HEK293 (cell line): ENCODE measurements around the gene TLE5.

Experiments
- CTCF ChIA-PET: fragments of 350-600 bp; formaldehyde crosslinking; extraction: SDS; loops from one replicate; lab custom pipeline; 2021; ENCODE audit warnings: antibody characterized with exemption; lab: Yijun Ruan, JAX
- POLR2A ChIA-PET: fragments of 300-600 bp; formaldehyde crosslinking; extraction: SDS; loops from one replicate; lab custom pipeline; 2020; ENCODE audit warnings: antibody characterized with exemption, inconsistent platforms; lab: Yijun Ruan, JAX
- H3K27ac ChIP-seq: fragments of 200-500 bp; sonication (Bioruptor generic); 2 replicates; pipeline ENCODE4 v1.5.1; 2014; ENCODE audit warnings: low read depth, low read length, control low read depth, inconsistent platforms; ENCODE audit errors: extremely low read depth
- H3K36me3 ChIP-seq, 2 experiments: fragments of 200-500 bp in 1 of 2; sonication (Bioruptor generic) in 1 of 2; 1 replicate in 1 of 2; 2 replicates in 1 of 2; pipeline ENCODE4 v1.5.1; 2014 to 2017; ENCODE audit warnings: inconsistent platforms in 2 of 2, low read length in 2 of 2; ENCODE audit not compliant: control insufficient read depth in 2 of 2, insufficient read depth in 1 of 2
- H3K4me1 ChIP-seq: fragments of 200-500 bp; sonication (Bioruptor generic); 2 replicates; pipeline ENCODE4 v1.5.1; 2014; ENCODE audit warnings: mild to moderate bottlenecking, low read length, inconsistent platforms; ENCODE audit not compliant: control insufficient read depth, insufficient read depth
- H3K4me3 ChIP-seq: 2 replicates; pipeline ENCODE4 v1.5.1; 2011; ENCODE audit warnings: low read depth, mild to moderate bottlenecking, control low read depth, low read length, moderate library complexity
- H3K9me3 ChIP-seq: fragments of 200-500 bp; sonication (Bioruptor generic); 2 replicates; pipeline ENCODE4 v1.5.1; 2014; ENCODE audit warnings: low read depth, low read length, inconsistent platforms; ENCODE audit not compliant: control insufficient read depth, insufficient read depth
- AEBP2 ChIP-seq: fragments of 450-650 bp; formaldehyde crosslinking; IDR thresholded peaks from 2 replicates; pipeline ENCODE4 v1.5.1; 2016; ENCODE audit warnings: missing biosample characterization, missing genetic modification characterization, borderline replicate concordance
- BCL11B ChIP-seq: fragments of 450-650 bp; formaldehyde crosslinking; IDR thresholded peaks from 2 replicates; pipeline ENCODE4 v1.5.1; 2016; ENCODE audit warnings: low read depth, missing biosample characterization, missing genetic modification characterization
- CTCF ChIP-seq: fragments of 450-650 bp; formaldehyde crosslinking; IDR thresholded peaks from 2 replicates; pipeline ENCODE4 v1.5.1; 2016; ENCODE audit warnings: missing biosample characterization, missing genetic modification characterization
- GFI1B ChIP-seq: fragments of 450-650 bp; formaldehyde crosslinking; IDR thresholded peaks from 2 replicates; pipeline ENCODE4 v1.5.1; 2016; ENCODE audit warnings: missing biosample characterization, missing genetic modification characterization
- GLI2 ChIP-seq: fragments of 450-650 bp; formaldehyde crosslinking; IDR thresholded peaks from 2 replicates; pipeline ENCODE4; 2017; ENCODE audit warnings: missing biosample characterization, missing genetic modification characterization, low read depth, borderline replicate concordance
- HOXC10 ChIP-seq: sonication (generic); formaldehyde crosslinking; IDR thresholded peaks from 2 replicates; pipeline ENCODE4 v1.8.1; 2023; ENCODE audit warnings: mild to moderate bottlenecking, missing genetic modification reagents
- KLF16 ChIP-seq: fragments of 450-650 bp; formaldehyde crosslinking; IDR thresholded peaks from 2 replicates; pipeline ENCODE4 v1.5.1; 2017; ENCODE audit warnings: missing biosample characterization, missing genetic modification characterization
- KLF8 ChIP-seq: fragments of 450-650 bp; formaldehyde crosslinking; IDR thresholded peaks from 2 replicates; pipeline ENCODE4 v1.5.1; 2016; ENCODE audit warnings: missing biosample characterization, missing genetic modification characterization
- MZF1 ChIP-seq: fragments of 450-650 bp; formaldehyde crosslinking; IDR thresholded peaks from 2 replicates; pipeline ENCODE4 v1.5.1; 2017; ENCODE audit warnings: missing biosample characterization, missing genetic modification characterization, borderline replicate concordance
- OSR2 ChIP-seq: fragments of 450-650 bp; formaldehyde crosslinking; IDR thresholded peaks from 2 replicates; pipeline ENCODE4 v1.5.1; 2016; ENCODE audit warnings: missing biosample characterization, missing genetic modification characterization
- OVOL3 ChIP-seq: fragments of 450-650 bp; formaldehyde crosslinking; IDR thresholded peaks from 2 replicates; pipeline ENCODE4 v1.5.1; 2016; ENCODE audit warnings: missing biosample characterization, missing genetic modification characterization
- SETDB1 ChIP-seq: IDR thresholded peaks from one replicate; pipeline ENCODE4 v1.6.1; 2017; ENCODE audit warnings: mild to moderate bottlenecking, low read length, moderate library complexity, mixed read lengths; ENCODE audit not compliant: insufficient read length
- TRIM28 ChIP-seq: IDR thresholded peaks from 2 replicates; pipeline ENCODE4 v1.6.1; 2011; ENCODE audit warnings: low read length, control low read depth, borderline replicate concordance
- WT1 ChIP-seq: fragments of 450-650 bp; formaldehyde crosslinking; IDR thresholded peaks from 2 replicates; pipeline ENCODE4 v1.5.1; 2016; ENCODE audit warnings: missing biosample characterization, missing genetic modification characterization
- ZBTB26 ChIP-seq: fragments of 450-650 bp; formaldehyde crosslinking; optimal IDR thresholded peaks from 2 replicates; pipeline ENCODE3; 2016; ENCODE audit warnings: missing biosample characterization, mild to moderate bottlenecking, missing genetic modification characterization
- ZFP41 ChIP-seq: fragments of 450-650 bp; formaldehyde crosslinking; IDR thresholded peaks from 2 replicates; pipeline ENCODE4 v1.5.1; 2016; ENCODE audit warnings: missing biosample characterization, missing genetic modification characterization, borderline replicate concordance
- ZNF121 ChIP-seq: fragments of 450-650 bp; formaldehyde crosslinking; IDR thresholded peaks from 2 replicates; pipeline ENCODE4 v1.5.1; 2016; ENCODE audit warnings: missing biosample characterization, missing genetic modification characterization
- ZNF2 ChIP-seq: fragments of 450-650 bp; formaldehyde crosslinking; IDR thresholded peaks from 2 replicates; pipeline ENCODE4 v1.5.1; 2016; ENCODE audit warnings: missing biosample characterization, missing genetic modification characterization
- ZNF274 ChIP-seq, 2 experiments: fragments of 200-500 bp in 1 of 2; fragments of 450-650 bp in 1 of 2; sonication (Bioruptor generic) in 1 of 2; formaldehyde crosslinking in 1 of 2; IDR thresholded peaks; 2 replicates each; pipeline versions ENCODE4 v1.5.1 to v1.6.1; 2014 to 2016; ENCODE audit warnings: borderline replicate concordance in 1 of 2, inconsistent platforms in 1 of 2, low read length in 1 of 2, missing biosample characterization in 1 of 2, missing genetic modification characterization in 1 of 2
- ZNF362 ChIP-seq: fragments of 450-650 bp; formaldehyde crosslinking; IDR thresholded peaks from 2 replicates; pipeline ENCODE4 v1.5.1; 2016; ENCODE audit warnings: missing biosample characterization, missing genetic modification characterization
- ZNF366 ChIP-seq: fragments of 450-650 bp; formaldehyde crosslinking; conservative IDR thresholded peaks from 2 replicates; pipeline ENCODE4 v1.5.1; 2016; ENCODE audit warnings: missing biosample characterization, missing genetic modification characterization
- ZNF473 ChIP-seq: fragments of 450-650 bp; formaldehyde crosslinking; IDR thresholded peaks from 2 replicates; pipeline ENCODE4 v1.5.1; 2017; ENCODE audit warnings: missing biosample characterization, missing genetic modification characterization
- ZNF501 ChIP-seq: fragments of 450-650 bp; formaldehyde crosslinking; IDR thresholded peaks from 2 replicates; pipeline ENCODE4 v1.5.1; 2016; ENCODE audit warnings: missing biosample characterization, missing genetic modification characterization
- ZNF529 ChIP-seq: fragments of 450-650 bp; formaldehyde crosslinking; IDR thresholded peaks from 2 replicates; pipeline ENCODE4 v1.5.1; 2017; ENCODE audit warnings: missing genetic modification characterization, missing biosample characterization; ENCODE audit not compliant: insufficient replicate concordance
- ZNF626 ChIP-seq: fragments of 450-650 bp; sonication (Bioruptor Pico); formaldehyde crosslinking; IDR thresholded peaks from 2 replicates; pipeline ENCODE4 v1.5.1; 2018; ENCODE audit warnings: missing biosample characterization, missing genetic modification characterization, inconsistent platforms
- ZNF645 ChIP-seq: fragments of 450-650 bp; formaldehyde crosslinking; IDR thresholded peaks from 2 replicates; pipeline ENCODE4; 2016; ENCODE audit warnings: missing biosample characterization, missing genetic modification characterization
- ZNF707 ChIP-seq: fragments of 450-650 bp; formaldehyde crosslinking; IDR thresholded peaks from 2 replicates; pipeline ENCODE4 v1.5.1; 2016; ENCODE audit warnings: missing biosample characterization, missing genetic modification characterization
- ZNF747 ChIP-seq: fragments of 450-650 bp; formaldehyde crosslinking; IDR thresholded peaks from 2 replicates; pipeline ENCODE4 v1.5.1; 2016; ENCODE audit warnings: missing biosample characterization, missing genetic modification characterization
- ZNF768 ChIP-seq: fragments of 450-650 bp; formaldehyde crosslinking; IDR thresholded peaks from 2 replicates; pipeline ENCODE4 v1.5.1; 2018; ENCODE audit warnings: missing biosample characterization, mild to moderate bottlenecking, missing genetic modification characterization

Gene TLE5

GRCh38 chr19:3036119-3036976, 25.9 kb downstream of the TLE5 start:
- CTCF ChIA-PET: interaction anchor here (0.5 to 2.7 kb wide), 16 partner anchors 9 to 244 kb away, joined by 3 to 23 read pairs (median 3); no protein-coding TSS in a partner anchor
- H3K4me1 ChIP-seq: peaks cover 8% of the 10 kb centered on the region; the same call in 1 of the 2 replicates
- H3K4me3 ChIP-seq: peak overlapping the region; percentile 42
- peak overlapping the region; percentile 96 for H3K27ac ChIP-seq
- H3K9me3 ChIP-seq: no peaks in the 10 kb centered on the region
- POLR2A ChIA-PET: interaction anchor here (0.7 to 3.8 kb wide), 25 partner anchors 9 to 1307 kb away, joined by 3 to 37 read pairs (median 4); partner anchors contain the start of genes MPND, TLE5, TLE6 and ZNF57
- H3K36me3 ChIP-seq: no peaks in the 10 kb centered on the region
- no peak for TF ChIP-seq HOXC10
- peak; percentile 80 for TF ChIP-seq WT1 (tag by site-specific recombination)
- TF ChIP-seq ZNF274 (IDR thresholded peaks at IDR 0.05; ENCODE audit: low read length): no peak
- TF ChIP-seq ZNF274 (tag by site-specific recombination; IDR thresholded peaks at IDR 0.05; ENCODE audit: borderline replicate concordance): no peak
- TF ChIP-seq ZNF121: no peak
- no peak for TF ChIP-seq ZFP41 (tag by site-specific recombination)
- no peak for TF ChIP-seq ZNF529 (tag by site-specific recombination)
- TF ChIP-seq GLI2: no peak; the same call in 1 of the 2 replicates
- TF ChIP-seq AEBP2 (tag by site-specific recombination): no peak
- no peak for TF ChIP-seq ZNF626 (tag by site-specific recombination)
- peak; percentile 95 for TF ChIP-seq BCL11B (tag by site-specific recombination)
- TF ChIP-seq MZF1 (tag by site-specific recombination): peak; percentile 55; the same call in 1 of the 2 replicates
- TF ChIP-seq ZNF747 (tag by site-specific recombination): no peak
- peak; percentile 99 for TF ChIP-seq OSR2
- TF ChIP-seq ZNF501 (tag by site-specific recombination): peak; percentile 81; the same call in 1 of the 2 replicates
- TF ChIP-seq GFI1B (tag by site-specific recombination): no peak
- no peak for TF ChIP-seq ZNF473
- peak; percentile 81 for TF ChIP-seq KLF8 (tag by site-specific recombination)
- peak; percentile 56 for TF ChIP-seq ZNF366 (tag by site-specific recombination)
- no peak for TF ChIP-seq TRIM28
- TF ChIP-seq CTCF (tag by site-specific recombination): peak; percentile 41
- 0 out of 2 replicates have a peak, but pooled peaks have one; percentile 23 for TF ChIP-seq KLF16
- no peak for TF ChIP-seq ZNF362 (tag by site-specific recombination)
- no peak for TF ChIP-seq OVOL3 (tag by site-specific recombination)
- TF ChIP-seq SETDB1: no peak
- no peak for TF ChIP-seq ZNF645
- no peak for TF ChIP-seq ZNF707 (tag by site-specific recombination)
- TF ChIP-seq ZBTB26 (tag by site-specific recombination): peak; percentile 76
- TF ChIP-seq ZNF2: peak; percentile 23
- TF ChIP-seq ZNF768 (tag by site-specific recombination): no peak
